Activated naive CD8-positive, alpha-beta T cell treated with anti-CD3 and anti-CD28 coated beads, Interleukin-2, amount 10 ng/mL, durations not matched to agents 7 days and 5 days (primary cell): Measurements from ENCODE around the gene RABL6. TPM values are rescaled to one million over a fixed set of nuclear protein-coding genes. Genes with fewer than 3 reads are reported as not detected.
A peak's percentile ranks its signal among the peaks of the same experiment; 100 is the strongest.

Experiments
- ATAC-seq: fragments of 150-1000 bp; cut with Tn5 transposase; one replicate; pipeline ENCODE4 v1.10.0; 2021; ENCODE audit warnings: low read depth, moderate library complexity
- POLR2A ChIA-PET: fragments of 350-600 bp; sonication (Branson Sonifier 250); formaldehyde crosslinking; loops from one replicate; lab custom pipeline; 2021; ENCODE audit warnings: antibody characterized with exemption; lab: Charles Lee
- DNase-seq: peaks from one replicate; pipeline ENCODE4 v3.0.0; 2021
- H3K27ac Mint-ChIP-seq: one replicate; pipeline ENCODE4 v1.8.0; 2022; ENCODE audit warnings: mild to moderate bottlenecking, mixed read lengths
- H3K27me3 Mint-ChIP-seq: one replicate; pipeline ENCODE4 v1.8.0; 2022; ENCODE audit warnings: mild to moderate bottlenecking, moderate library complexity, mixed read lengths
- H3K36me3 Mint-ChIP-seq: one replicate; pipeline ENCODE4 v1.8.0; 2021; ENCODE audit warnings: mild to moderate bottlenecking, mixed read lengths
- H3K4me1 Mint-ChIP-seq: one replicate; pipeline ENCODE4 v1.8.0; 2021; ENCODE audit warnings: mixed read lengths
- H3K4me3 Mint-ChIP-seq: one replicate; pipeline ENCODE4 v1.8.0; 2022; ENCODE audit warnings: mild to moderate bottlenecking, moderate library complexity, mixed read lengths
- H3K9me3 Mint-ChIP-seq: one replicate; pipeline ENCODE4 v1.8.0; 2021; ENCODE audit warnings: mixed read lengths
- total RNA-seq, 2 experiments: library from RNA; stranded (reverse); gene quantifications; one replicate each; pipeline ENCODE4 v1.2.3, GENCODE V29; 2021

RABL6 gene
- total RNA-seq, 2 experiments from 2014 or later: 91.1 to 98.4 TPM

DNA sequence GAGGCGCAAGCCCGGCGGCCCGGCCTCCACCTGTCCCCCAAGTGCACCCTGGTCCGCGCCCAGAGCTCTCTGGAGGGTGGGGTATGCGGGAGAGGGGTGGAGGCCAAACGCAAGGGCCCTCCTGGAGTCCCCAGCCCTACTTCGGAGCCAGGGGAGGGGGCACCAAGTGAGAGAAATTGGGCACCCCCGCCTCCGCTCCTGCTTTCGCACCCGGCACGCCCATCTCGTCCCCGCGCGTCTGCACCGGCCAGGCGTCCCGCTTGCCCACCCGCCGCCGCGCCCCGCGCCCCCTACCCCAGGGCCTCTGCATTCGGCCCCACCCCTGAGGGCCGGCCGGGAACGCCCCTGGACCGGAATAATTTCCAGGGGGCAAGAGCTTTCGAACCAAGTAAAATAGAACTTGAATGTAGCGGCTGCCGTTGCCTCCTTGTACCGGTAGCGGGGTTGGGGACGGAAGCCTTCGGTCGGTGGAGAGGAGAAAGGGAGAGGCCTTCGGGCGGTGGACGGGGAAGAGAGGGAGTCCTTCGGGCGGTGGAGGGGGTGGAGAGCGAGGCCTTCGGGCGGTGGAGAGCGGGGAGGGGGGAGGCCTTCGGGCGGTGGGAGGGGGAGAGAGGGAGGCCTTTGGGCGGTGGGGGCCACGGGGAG, 40.8 kb downstream of the RABL6 start:
- Mint-ChIP-seq H3K27me3 (peaks cover 10% of the 10 kb centered on the region), H3K4me3 (peak overlapping the region; percentile 96), H3K9me3 (no peaks in the 10 kb centered on the region), H3K27ac (peak overlapping the region; percentile 89), H3K4me1 (peaks cover 5% of the 10 kb centered on the region), H3K36me3 (peaks cover 1% of the 10 kb centered on the region)
- ATAC-seq (peak; percentile 4), DNase-seq (peak; percentile 67)
- POLR2A ChIA-PET: interaction anchor here (0.5 to 3.0 kb wide), 10 partner anchors 16 to 222 kb away, joined by 3 to 29 read pairs (median 6); partner anchors contain the start of genes FBXW5, RABL6, SAPCD2 and TRAF2

GRCh38 chr9:136849038-136849959, 41.6 kb downstream of the RABL6 start, which contains the start of gene PHPT1:
PHPT1 (plus strand) TSS chr9:136849409; CDS start chr9:136849431, 22 bp downstream.
- ATAC-seq: peak; percentile 89
- POLR2A ChIA-PET: interaction anchor here (0.5 to 3.0 kb wide), 7 partner anchors 15 to 43 kb away, joined by 3 to 29 read pairs (median 6); partner anchors contain the start of genes RABL6 and TRAF2
- peak; percentile 97 for DNase-seq
- Mint-ChIP-seq H3K9me3 (no peaks in the 10 kb centered on the region), H3K36me3 (peaks cover 1% of the 10 kb centered on the region), H3K4me3 (peak within 1 kb of the TSS; percentile 96), H3K27me3 (peaks cover 10% of the 10 kb centered on the region), H3K4me1 (peaks cover 5% of the 10 kb centered on the region), H3K27ac (peak within 1 kb of the TSS; percentile 92)

DNA sequence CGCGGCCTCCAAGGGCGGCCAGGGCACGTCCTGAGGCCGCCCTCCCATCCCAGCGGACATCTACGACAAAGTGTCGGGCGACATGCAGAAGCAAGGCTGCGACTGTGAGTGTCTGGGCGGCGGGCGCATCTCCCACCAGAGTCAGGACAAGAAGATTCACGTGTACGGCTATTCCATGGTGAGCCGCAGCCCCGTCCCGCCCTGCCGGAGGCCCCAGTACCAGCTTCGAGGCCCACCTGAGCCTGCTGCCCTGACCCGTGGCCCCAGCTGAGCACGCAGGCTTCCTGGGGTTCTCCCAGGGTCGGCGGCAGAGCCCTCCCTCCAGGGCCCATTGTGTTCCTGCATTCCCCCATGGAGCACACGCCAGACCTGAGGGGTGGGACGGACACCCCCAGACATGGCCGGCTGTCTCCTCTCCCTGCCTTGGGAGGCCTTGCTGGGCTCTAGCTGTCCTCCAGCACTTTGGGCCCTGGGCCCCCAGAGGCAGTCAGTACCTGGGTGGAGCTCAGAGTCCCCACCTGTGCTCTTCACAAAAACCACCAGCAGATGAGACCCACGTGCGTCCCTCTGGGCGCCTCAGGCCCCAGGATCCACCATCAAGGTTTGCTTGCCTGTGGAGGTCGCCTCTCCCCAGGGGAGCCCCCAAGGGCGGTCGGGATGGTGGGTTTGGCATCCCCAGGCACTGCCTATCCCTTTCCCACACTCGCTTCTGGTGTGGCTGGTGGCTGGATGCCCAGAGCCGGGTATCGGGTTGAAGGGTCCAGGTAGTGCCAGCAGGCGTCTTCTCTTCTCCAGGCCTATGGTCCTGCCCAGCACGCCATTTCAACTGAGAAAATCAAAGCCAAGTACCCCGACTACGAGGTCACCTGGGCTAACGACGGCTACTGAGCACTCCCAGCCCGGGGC, 42.5 kb downstream of the RABL6 start:
- POLR2A ChIA-PET: interaction anchor here (1.2 kb wide), 1 partner anchor 36 kb away, joined by 5 read pairs; the partner anchor contains the start of gene TRAF2
- H3K27me3 Mint-ChIP-seq: peaks cover 8% of the 10 kb centered on the region
- no peaks in the 10 kb centered on the region for H3K9me3 Mint-ChIP-seq

GRCh38 chr9:136850866-136851775, 43.4 kb downstream of the RABL6 start:
- ATAC-seq: no peak
- Mint-ChIP-seq H3K4me3 (no peak overlapping the region), H3K9me3 (no peaks in the 10 kb centered on the region), H3K27me3 (peaks cover 7% of the 10 kb centered on the region), H3K27ac (no peak overlapping the region), H3K36me3 (peaks cover 1% of the 10 kb centered on the region), H3K4me1 (peaks cover 5% of the 10 kb centered on the region)
- DNase-seq: no peak
- POLR2A ChIA-PET: interaction anchor here (1.2 kb wide), 1 partner anchor 35 kb away, joined by 5 read pairs; the partner anchor contains the start of gene TRAF2

More for the DNA sequence above, 42.5 kb downstream of the RABL6 start:
- no peak for ATAC-seq
- Mint-ChIP-seq H3K36me3 (peaks cover 1% of the 10 kb centered on the region), H3K4me3 (peak overlapping the region; percentile 96), H3K27ac (peak overlapping the region; percentile 73), H3K4me1 (peaks cover 5% of the 10 kb centered on the region)
- DNase-seq: no peak

DNA sequence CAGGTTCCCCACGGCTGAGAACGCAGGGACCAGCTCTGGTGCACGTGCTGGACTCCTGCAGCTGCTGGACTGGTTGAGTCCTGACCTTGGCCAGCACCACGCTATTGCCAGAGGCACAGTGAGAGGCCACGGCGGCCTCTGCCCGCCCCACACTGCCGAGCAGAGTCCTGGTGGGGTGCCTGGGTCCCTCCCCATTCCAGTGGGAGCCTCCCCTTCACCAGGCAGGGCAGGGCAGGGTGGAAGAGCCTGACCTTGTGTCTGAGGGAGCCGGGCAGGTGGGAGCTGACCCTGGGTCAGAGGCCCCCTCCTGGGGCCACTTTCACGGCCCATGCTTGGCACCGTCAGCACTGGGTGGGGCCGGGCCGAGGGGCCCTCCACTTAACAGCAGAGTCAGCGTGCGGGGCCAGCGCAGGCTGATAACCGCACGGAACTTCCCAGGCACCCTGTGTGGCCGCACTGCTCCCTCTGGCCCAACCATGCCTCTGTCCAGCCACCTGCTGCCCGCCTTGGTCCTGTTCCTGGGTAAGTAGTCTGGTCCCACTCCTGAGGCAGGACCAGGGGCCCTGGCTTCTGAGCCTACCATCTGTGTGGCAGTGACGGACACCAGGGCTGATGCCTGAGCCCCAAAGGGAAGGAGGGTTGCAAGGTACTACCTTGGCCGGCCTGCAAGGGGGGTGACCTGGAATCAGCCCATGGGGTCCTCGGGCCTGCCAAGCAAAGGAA, 44.4 kb downstream of the RABL6 start, which contains the start of gene MAMDC4:
TSS of gene MAMDC4 (plus strand) at position 406 of the 723 bp plus-strand sequence. CDS start at position 477, 71 bp downstream.
- no peak for DNase-seq
- no peaks in the 10 kb centered on the region for H3K9me3 Mint-ChIP-seq
- no peak within 1 kb of the TSS for H3K4me3 Mint-ChIP-seq
- POLR2A ChIA-PET: interaction anchor here (1.3 kb wide), 1 partner anchor 10 kb away, joined by 3 read pairs; no protein-coding TSS in a partner anchor
- H3K36me3 Mint-ChIP-seq: peaks cover 1% of the 10 kb centered on the region
- H3K4me1 Mint-ChIP-seq: peaks cover 5% of the 10 kb centered on the region
- no peak within 1 kb of the TSS for H3K27ac Mint-ChIP-seq
- H3K27me3 Mint-ChIP-seq: peaks cover 2% of the 10 kb centered on the region
- ATAC-seq: no peak

DNA sequence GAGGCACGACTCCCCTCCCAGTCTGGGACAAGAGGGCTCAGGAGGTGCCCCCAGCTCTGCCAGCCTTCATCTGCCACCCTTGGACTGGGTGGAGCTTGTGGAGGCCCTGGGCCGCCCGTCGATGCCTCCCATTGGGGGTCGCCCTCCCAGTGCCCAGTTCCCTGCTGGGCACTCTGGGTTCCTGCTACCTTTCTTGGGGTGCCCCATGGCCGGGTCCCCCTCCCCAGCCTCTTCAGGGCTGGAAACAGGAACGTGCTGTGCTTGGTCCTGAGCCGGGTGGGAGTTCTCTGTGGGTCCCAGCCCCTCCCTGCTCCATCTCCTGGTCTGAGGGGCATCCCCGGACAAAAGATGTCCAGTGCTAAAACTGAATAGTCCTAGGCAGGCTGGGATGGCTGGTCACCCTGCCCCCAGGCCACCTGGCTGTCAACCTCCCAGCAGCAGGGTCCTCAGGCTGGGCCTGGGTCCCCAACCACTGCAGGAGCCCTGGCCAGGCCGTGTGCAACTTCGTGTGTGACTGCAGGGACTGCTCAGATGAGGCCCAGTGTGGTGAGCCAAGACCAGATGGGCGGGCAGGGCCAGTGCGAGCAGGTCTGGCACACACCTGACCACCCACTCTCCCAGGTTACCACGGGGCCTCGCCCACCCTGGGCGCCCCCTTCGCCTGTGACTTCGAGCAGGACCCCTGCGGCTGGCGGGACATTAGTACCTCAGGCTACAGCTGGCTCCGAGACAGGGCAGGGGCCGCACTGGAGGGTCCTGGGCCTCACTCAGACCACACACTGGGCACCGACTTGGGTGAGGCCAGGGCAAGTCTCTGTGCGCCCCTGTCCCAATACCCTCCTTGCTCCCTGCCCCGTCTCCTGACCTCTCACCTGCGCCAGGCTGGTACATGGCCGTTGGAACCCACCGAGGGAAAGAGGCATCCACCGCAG, 45.2 kb downstream of the RABL6 start:
- Mint-ChIP-seq H3K9me3 (no peaks in the 10 kb centered on the region), H3K36me3 (peaks cover 1% of the 10 kb centered on the region), H3K27me3 (no peaks in the 10 kb centered on the region), H3K27ac (no peak overlapping the region), H3K4me1 (peaks cover 1% of the 10 kb centered on the region), H3K4me3 (no peak overlapping the region)
- ATAC-seq (no peak), DNase-seq (no peak)
- POLR2A ChIA-PET: interaction anchor here (1.1 to 1.3 kb wide), 2 partner anchors 9 to 29 kb away, joined by 3 read pairs; no protein-coding TSS in a partner anchor

DNA sequence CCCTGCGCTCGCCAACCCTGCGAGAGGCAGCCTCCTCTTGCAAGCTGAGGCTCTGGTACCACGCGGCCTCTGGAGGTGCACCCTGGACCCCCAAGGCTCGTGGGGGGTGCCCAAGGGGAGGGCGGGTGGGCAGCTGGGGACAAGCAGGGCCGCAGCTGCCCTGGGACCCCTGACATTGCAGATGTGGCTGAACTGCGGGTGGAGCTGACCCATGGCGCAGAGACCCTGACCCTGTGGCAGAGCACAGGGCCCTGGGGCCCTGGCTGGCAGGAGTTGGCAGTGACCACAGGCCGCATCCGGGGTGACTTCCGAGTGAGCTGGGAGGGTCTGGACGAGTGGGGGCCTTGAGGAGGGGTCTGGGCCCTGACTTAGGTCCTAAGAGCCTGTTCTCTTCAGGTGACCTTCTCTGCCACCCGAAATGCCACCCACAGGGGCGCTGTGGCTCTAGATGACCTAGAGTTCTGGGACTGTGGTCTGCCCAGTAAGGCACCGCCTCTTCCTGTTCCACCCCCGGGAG, 45.9 kb downstream of the RABL6 start:
- H3K27ac Mint-ChIP-seq: no peak overlapping the region
- no peaks in the 10 kb centered on the region for H3K36me3 Mint-ChIP-seq
- H3K4me1 Mint-ChIP-seq: peaks cover 1% of the 10 kb centered on the region
- H3K4me3 Mint-ChIP-seq: no peak overlapping the region
- ATAC-seq: no peak
- no peaks in the 10 kb centered on the region for H3K27me3 Mint-ChIP-seq
- DNase-seq: no peak
- POLR2A ChIA-PET: interaction anchor here (1.1 kb wide), 1 partner anchor 28 kb away, joined by 3 read pairs; no protein-coding TSS in a partner anchor
- H3K9me3 Mint-ChIP-seq: no peaks in the 10 kb centered on the region

- DNase-seq: no peak
- Mint-ChIP-seq H3K36me3 (no peaks in the 10 kb centered on the region), H3K4me1 (peaks cover 1% of the 10 kb centered on the region), H3K27ac (no peak overlapping the region), H3K4me3 (no peak overlapping the region), H3K27me3 (no peaks in the 10 kb centered on the region), H3K9me3 (no peaks in the 10 kb centered on the region)
- no peak for ATAC-seq
- POLR2A ChIA-PET: interaction anchor here (1.1 kb wide), 2 partner anchors 10 to 28 kb away, joined by 3 read pairs; no protein-coding TSS in a partner anchor
Measured at GRCh38 chr9:136854113-136854841, 46.5 kb downstream of the RABL6 start.

- no peaks in the 10 kb centered on the region for H3K4me1 Mint-ChIP-seq
- no peaks in the 10 kb centered on the region for H3K36me3 Mint-ChIP-seq
- no peak for ATAC-seq
- POLR2A ChIA-PET: interaction anchor here (1.1 kb wide), 1 partner anchor 9 kb away, joined by 3 read pairs; no protein-coding TSS in a partner anchor
- no peaks in the 10 kb centered on the region for H3K9me3 Mint-ChIP-seq
- H3K27me3 Mint-ChIP-seq: no peaks in the 10 kb centered on the region
- H3K4me3 Mint-ChIP-seq: no peak overlapping the region
- H3K27ac Mint-ChIP-seq: no peak overlapping the region
- no peak for DNase-seq
Measured at GRCh38 chr9:136854842-136855460, 47.2 kb downstream of the RABL6 start.
